Activated CD8-positive, alpha-beta memory T cell treated with anti-CD3 and anti-CD28 coated beads for 1 hour (primary cell): ENCODE data around the gene ICAM3.
"Not testable (repeated sequence)": the region's sequence is repeated elsewhere in the genome, so short reads cannot be mapped to it uniquely, and the experiment has no call there.

Experiments
- DNase-seq, 2 donors: peaks; one replicate each; pipeline ENCODE4 v3.0.0-alpha.2; 2020; ENCODE audit warnings: low read depth in 1 of 2; ENCODE audit errors: extremely low read depth in 1 of 2

The ICAM3 gene

GRCh38 chr19:10339380-10339960, at the start of gene ICAM3:
TSS of gene ICAM3 (minus strand) at chr19:10339624. CDS start at chr19:10339614, 10 bp downstream.
- DNase-seq, result peak in 1 of 2 donors; percentile 50

- peak; percentile 67 to 79 for DNase-seq
These were observed 49.5 kb upstream of the ICAM3 start for GRCh38 chr19:10388957-10389356.

GRCh38 chr19:10384580-10384979, 45.2 kb upstream of the ICAM3 start:
- DNase-seq, result no peak

GRCh38 chr19:10383223-10383499, 43.7 kb upstream of the ICAM3 start:
- not testable (repeated sequence) for DNase-seq

GRCh38 chr19:10380313-10381102, 41.1 kb upstream of the ICAM3 start, which contains the start of gene TYK2:
TSS of gene TYK2 (minus strand) at chr19:10380572. CDS start at chr19:10378406, 2,166 bp downstream.
- DNase-seq, result peak; percentile 85 to 93

GRCh38 chr19:10379880-10380312, 40.5 kb upstream of the ICAM3 start:
- no peak for DNase-seq

- DNase-seq, result no peak
These were observed 38.7 kb upstream of the ICAM3 start for GRCh38 chr19:10378124-10378523.

GRCh38 chr19:10377140-10377640, 37.8 kb upstream of the ICAM3 start:
- not testable (repeated sequence) for DNase-seq

GRCh38 chr19:10374931-10375330, 35.5 kb upstream of the ICAM3 start:
- DNase-seq, result no peak

- no peak for DNase-seq
These were observed 33.3 kb upstream of the ICAM3 start for GRCh38 chr19:10372690-10373089.

GRCh38 chr19:10368101-10368803, 28.8 kb upstream of the ICAM3 start:
- DNase-seq, result no peak

- not testable (repeated sequence) for DNase-seq
These were observed 27.6 kb upstream of the ICAM3 start for GRCh38 chr19:10366950-10367512.

- no peak for DNase-seq
These were observed 26.1 kb upstream of the ICAM3 start for GRCh38 chr19:10365518-10365917.

GRCh38 chr19:10364644-10365043, 25.2 kb upstream of the ICAM3 start:
- DNase-seq, result no peak

- no peak for DNase-seq
These were observed 24.4 kb upstream of the ICAM3 start for GRCh38 chr19:10363789-10364281.

- no peak for DNase-seq
These were observed 22.8 kb upstream of the ICAM3 start for GRCh38 chr19:10362259-10362658.

GRCh38 chr19:10361569-10362011, 22.2 kb upstream of the ICAM3 start:
- DNase-seq, result no peak

GRCh38 chr19:10356431-10356830, 17.0 kb upstream of the ICAM3 start:
- DNase-seq, result no peak

- no peak for DNase-seq
These were observed 14.5 kb upstream of the ICAM3 start for GRCh38 chr19:10353793-10354391.

- no peak for DNase-seq
These were observed 13.6 kb upstream of the ICAM3 start for GRCh38 chr19:10352764-10353671.
